ENCODE measurements around the gene CRISP1. TPM values are rescaled to one million over a fixed set of nuclear protein-coding genes. Genes with fewer than 3 reads are reported as not detected.

Gene CRISP1
- total and polyA plus RNA-seq, 4 donors, result not detected

GRCh38 chr6:49868951-49869529, 2.7 kb upstream of the CRISP1 start:
- Histone ChIP-seq H3K4me3 (no peak overlapping the region), H3K9ac (ENCODE audit: insufficient read depth in 1 of 2, low read length in 2 of 2) (no peak overlapping the region), H3K9me3 (ENCODE audit: control insufficient read depth in 4 of 4, insufficient read depth in 3 of 4, low read length in 3 of 4) (no peaks in the 10 kb centered on the region), H3K27me3 (ENCODE audit: control insufficient read depth in 3 of 3, insufficient read depth in 3 of 3, low read length in 2 of 3) (no peaks in the 10 kb centered on the region), H3K27ac (ENCODE audit: low read depth in 1 of 2, low read length in 1 of 2) (no peak overlapping the region), H3K4me1 (ENCODE audit: control insufficient read depth in 5 of 5, insufficient read depth in 5 of 5, low read length in 5 of 5) (no peaks in the 10 kb centered on the region), H3K36me3 (ENCODE audit: control insufficient read depth in 4 of 4, insufficient read depth in 4 of 4, low read length in 4 of 4) (no peaks in the 10 kb centered on the region)
- no peak for ATAC-seq (ENCODE audit: insufficient read depth, low FRiP score)
- no peak for TF ChIP-seq CTCF (IDR thresholded peaks at IDR 0.05; ENCODE audit: control extremely low read depth, extremely low read depth)
- WGBS, 2 donors, result 43 to 46% methylated on average over 2 of the region's 2 CpGs
- DNase-seq, result no peak

- Histone ChIP-seq H3K36me3 (ENCODE audit: control insufficient read depth in 4 of 4, insufficient read depth in 4 of 4, low read length in 4 of 4) (no peaks in the 10 kb centered on the region), H3K27ac (ENCODE audit: low read depth in 1 of 2, low read length in 1 of 2) (no peak overlapping the region), H3K4me3 (no peak overlapping the region), H3K9ac (ENCODE audit: insufficient read depth in 1 of 2, low read length in 2 of 2) (no peak overlapping the region), H3K4me1 (ENCODE audit: control insufficient read depth in 5 of 5, insufficient read depth in 5 of 5, low read length in 5 of 5) (no peaks in the 10 kb centered on the region), H3K9me3 (ENCODE audit: control insufficient read depth in 4 of 4, insufficient read depth in 3 of 4, low read length in 3 of 4) (no peaks in the 10 kb centered on the region), H3K27me3 (ENCODE audit: control insufficient read depth in 3 of 3, insufficient read depth in 3 of 3, low read length in 2 of 3) (no peaks in the 10 kb centered on the region)
- ATAC-seq (ENCODE audit: insufficient read depth, low FRiP score) (no peak), DNase-seq (no peak)
- TF ChIP-seq CTCF (IDR thresholded peaks at IDR 0.05; ENCODE audit: control extremely low read depth, extremely low read depth), result no peak
- WGBS, 2 donors, result 84 to 91% methylated on average over 2 of the region's 2 CpGs
These were observed 10.1 kb downstream of the CRISP1 start for GRCh38 chr6:49856282-49856681.

- DNase-seq, result no peak
- H3K4me1 ChIP-seq (ENCODE audit: control insufficient read depth in 5 of 5, insufficient read depth in 5 of 5, low read length in 5 of 5), result no peaks in the 10 kb centered on the region
- H3K27me3 ChIP-seq (ENCODE audit: control insufficient read depth in 3 of 3, insufficient read depth in 3 of 3, low read length in 2 of 3), result no peaks in the 10 kb centered on the region
- H3K4me3 ChIP-seq, result no peak overlapping the region
- H3K9ac ChIP-seq (ENCODE audit: insufficient read depth in 1 of 2, low read length in 2 of 2), result no peak overlapping the region
- H3K27ac ChIP-seq (ENCODE audit: low read depth in 1 of 2, low read length in 1 of 2), result no peak overlapping the region
- no peak for TF ChIP-seq CTCF (IDR thresholded peaks at IDR 0.05; ENCODE audit: control extremely low read depth, extremely low read depth)
- WGBS, 2 donors, result 61 to 62% methylated on average over 4 of the region's 4 CpGs
- no peaks in the 10 kb centered on the region for H3K36me3 ChIP-seq (ENCODE audit: control insufficient read depth in 4 of 4, insufficient read depth in 4 of 4, low read length in 4 of 4)
- H3K9me3 ChIP-seq (ENCODE audit: control insufficient read depth in 4 of 4, insufficient read depth in 3 of 4, low read length in 3 of 4), result no peaks in the 10 kb centered on the region
- ATAC-seq (ENCODE audit: insufficient read depth, low FRiP score), result no peak
These were observed 11.1 kb downstream of the CRISP1 start for GRCh38 chr6:49855221-49855620.

GRCh38 chr6:49852975-49853374, 13.4 kb downstream of the CRISP1 start:
- H3K27me3 ChIP-seq (ENCODE audit: control insufficient read depth in 3 of 3, insufficient read depth in 3 of 3, low read length in 2 of 3), result no peaks in the 10 kb centered on the region
- no peaks in the 10 kb centered on the region for H3K4me1 ChIP-seq (ENCODE audit: control insufficient read depth in 5 of 5, insufficient read depth in 5 of 5, low read length in 5 of 5)
- no peak for TF ChIP-seq CTCF (IDR thresholded peaks at IDR 0.05; ENCODE audit: control extremely low read depth, extremely low read depth)
- H3K36me3 ChIP-seq (ENCODE audit: control insufficient read depth in 4 of 4, insufficient read depth in 4 of 4, low read length in 4 of 4), result no peaks in the 10 kb centered on the region
- ATAC-seq (ENCODE audit: insufficient read depth, low FRiP score), result no peak
- WGBS, 2 donors, result 82 to 87% methylated on average over 2 of the region's 2 CpGs
- H3K27ac ChIP-seq (ENCODE audit: low read depth in 1 of 2, low read length in 1 of 2), result no peak overlapping the region
- no peak overlapping the region for H3K9ac ChIP-seq (ENCODE audit: insufficient read depth in 1 of 2, low read length in 2 of 2)
- H3K4me3 ChIP-seq, result no peak overlapping the region
- DNase-seq, result no peak
- H3K9me3 ChIP-seq (ENCODE audit: control insufficient read depth in 4 of 4, insufficient read depth in 3 of 4, low read length in 3 of 4), result no peaks in the 10 kb centered on the region

All from lung (tissue), 12 donors.